GM12878 (cell line): ENCODE results near the gene BPIFA3. TPM values are rescaled to one million over a fixed set of nuclear protein-coding genes. Genes with fewer than 3 reads are reported as not detected.

Experiments
- ATAC-seq: fragments of 200-7000 bp; cut with Tn5 transposase; 3 replicates; pipeline ENCODE4 v1.9.1; 2020; ENCODE audit warnings: mild to moderate bottlenecking, moderate library complexity
- BruUV-seq: library from RNA; stranded (reverse); fragments of 400-500 nt; replicated peaks from 2 replicates; lab custom pipeline; 2021; lab: Mats Ljungman, UMichigan
- CTCF ChIA-PET: fragments of 300-600 bp; sonication (Branson Sonifier 250); formaldehyde crosslinking; extraction: SDS; loops from one replicate; lab custom pipeline; 2021; ENCODE audit warnings: inconsistent platforms; lab: Yijun Ruan, JAX
- POLR2A ChIA-PET: fragments of 350-600 bp; formaldehyde crosslinking; extraction: SDS; loops from one replicate; lab custom pipeline; 2021; ENCODE audit warnings: inconsistent platforms; lab: Charles Lee
- RAD21 ChIA-PET: fragments of 300-600 bp; sonication (Branson Sonifier 250); formaldehyde crosslinking; loops from one replicate; lab custom pipeline; 2023; ENCODE audit warnings: antibody characterized with exemption; ENCODE audit not compliant: unreplicated experiment; lab: Charles Lee
- SMC1A ChIA-PET: fragments of 300-600 bp; sonication (Branson Sonifier 250); formaldehyde crosslinking; loops from one replicate; lab custom pipeline; 2023; ENCODE audit not compliant: unreplicated experiment, uncharacterized antibody; lab: Charles Lee
- DNase-seq: peaks from one replicate; pipeline ENCODE4 v3.0.0-alpha.2; 2011; ENCODE audit warnings: low read depth, low spot score
- FAIRE-seq: peaks from 3 replicates; lab custom pipeline; 2011; peaks lifted over from hg19 to GRCh38; lab: Jason Lieb, UNC
- H2AFZ ChIP-seq: 2 replicates; pipeline ENCODE4 v1.6.0; 2011; ENCODE audit warnings: low read depth, low read length, control low read depth; ENCODE audit not compliant: control insufficient read depth
- H3K27ac ChIP-seq: 2 replicates; pipeline ENCODE4 v1.5.1; 2011; ENCODE audit warnings: control low read depth; ENCODE audit not compliant: control insufficient read depth, insufficient read depth
- H3K27me3 ChIP-seq, 2 experiments: replicated peaks in 1 of 2; 2 replicates each; pipeline versions ENCODE4 v1.6.0 to v1.6.1; 2011; ENCODE audit warnings: low read length in 1 of 2; ENCODE audit not compliant: control insufficient read depth in 2 of 2, insufficient read depth in 2 of 2
- H3K36me3 ChIP-seq, 2 experiments: 2 replicates each; pipeline ENCODE4 v1.5.1; 2011; ENCODE audit warnings: low read length in 1 of 2; ENCODE audit not compliant: control insufficient read depth in 2 of 2, insufficient read depth in 2 of 2
- H3K4me1 ChIP-seq: 2 replicates; pipeline ENCODE4 v1.6.1; 2011; ENCODE audit warnings: mild to moderate bottlenecking, low read length, moderate library complexity, mixed read lengths; ENCODE audit not compliant: control insufficient read depth, insufficient read depth
- H3K4me2 ChIP-seq: 2 replicates; pipeline ENCODE4 v1.6.0; 2011; ENCODE audit warnings: control low read depth; ENCODE audit not compliant: control insufficient read depth, insufficient read depth
- H3K4me3 ChIP-seq: fragments of 200-600 bp; sonication (generic); 2 replicates; pipeline ENCODE4 v1.5.1; 2016
- H3K79me2 ChIP-seq: 2 replicates; pipeline ENCODE4 v1.6.0; 2011; ENCODE audit warnings: low read length; ENCODE audit not compliant: control insufficient read depth, insufficient read depth
- H3K9ac ChIP-seq: 2 replicates; pipeline ENCODE4 v1.8.0; 2011; ENCODE audit warnings: low read length, control low read depth, mixed read lengths; ENCODE audit not compliant: control insufficient read depth, insufficient read depth
- H3K9me3 ChIP-seq: replicated peaks from 3 replicates; pipeline ENCODE4 v1.5.1; 2011; ENCODE audit warnings: mild to moderate bottlenecking, low read length; ENCODE audit not compliant: control insufficient read depth, insufficient read depth
- H4K20me1 ChIP-seq: 2 replicates; pipeline ENCODE4 v1.6.0; 2011; ENCODE audit not compliant: control insufficient read depth, insufficient read depth
- CEBPB ChIP-seq, 2 experiments: fragments of 150-350 bp in 1 of 2; IDR thresholded peaks; 2 replicates each; pipeline ENCODE4 v1.6.1; 2012 to 2014; ENCODE audit warnings: low read depth in 2 of 2, low read length in 2 of 2, borderline replicate concordance in 1 of 2, inconsistent platforms in 1 of 2
- FOS ChIP-seq: IDR thresholded peaks from 3 replicates; pipeline ENCODE4 v1.6.1; 2011; ENCODE audit warnings: borderline replicate concordance; ENCODE audit not compliant: insufficient read length; ENCODE audit errors: extremely low read depth
- GABPA ChIP-seq: IDR thresholded peaks from 2 replicates; pipeline ENCODE4 v1.6.1; 2014; ENCODE audit warnings: antibody characterized with exemption, low read depth, mild to moderate bottlenecking, inconsistent platforms
- HDGF ChIP-seq: fragments of 450-650 bp; IDR thresholded peaks from 2 replicates; pipeline ENCODE4 v1.6.1; 2016; ENCODE audit warnings: antibody characterized with exemption
- NBN ChIP-seq: fragments of 450-650 bp; IDR thresholded peaks from 2 replicates; pipeline ENCODE4 v1.6.1; 2016
- NKRF ChIP-seq: fragments of 450-650 bp; conservative IDR thresholded peaks from 2 replicates; pipeline ENCODE4 v1.6.1; 2017; ENCODE audit warnings: mild to moderate bottlenecking, moderate library complexity
- SKIL ChIP-seq: fragments of 450-650 bp; IDR thresholded peaks from 2 replicates; pipeline ENCODE4 v1.6.1; 2017; ENCODE audit warnings: mild to moderate bottlenecking, low read depth, inconsistent platforms; ENCODE audit not compliant: poor library complexity, severe bottlenecking
- SMAD5 ChIP-seq: IDR thresholded peaks from 2 replicates; pipeline ENCODE4 v1.6.1; 2016; ENCODE audit warnings: antibody characterized with exemption, low read depth
- SUZ12 ChIP-seq: fragments of 200-600 bp; sonication (generic); IDR thresholded peaks from one replicate; pipeline ENCODE4 v1.6.1; 2018; ENCODE audit warnings: antibody characterized with exemption, mild to moderate bottlenecking; ENCODE audit not compliant: unreplicated experiment
- USF1 ChIP-seq: IDR thresholded peaks from 2 replicates; pipeline ENCODE4 v1.6.1; 2011; ENCODE audit warnings: borderline replicate concordance, low read depth, mild to moderate bottlenecking, moderate library complexity, mixed read lengths, low read length; ENCODE audit not compliant: insufficient read depth; ENCODE audit errors: extremely low read length
- ZNF622 ChIP-seq: fragments of 450-650 bp; IDR thresholded peaks from 2 replicates; pipeline ENCODE4 v1.6.1; 2017; ENCODE audit warnings: mild to moderate bottlenecking, inconsistent platforms
- WGBS: methylation state at CpG from one replicate; pipeline ENCODE4 v1.1.6; 2016; ENCODE audit warnings: low lambda C conversion rate; ENCODE audit not compliant: insufficient replicate concordance, insufficient coverage; ENCODE audit errors: missing lambda C conversion rate; 5-methylcytosine and 5-hydroxymethylcytosine counted together
- in situ Hi-C: fragments of 300-500 bp; cut with MboI; formaldehyde crosslinking; loops from 9 replicates; pipeline ENCODE4 v1.14.3; 2018; ENCODE audit warnings: mixed read lengths
- intact Hi-C: fragments of 100-400 bp; cut with micrococcal nuclease; formaldehyde crosslinking; loops from one replicate; pipeline ENCODE4 v1.14.2; 2022; ENCODE audit not compliant: unreplicated experiment
- polyA plus RNA-seq, 11 experiments: library from polyadenylated mRNA; depleted of rRNA in 4 of 11; unstranded in 6 of 11; stranded (reverse) in 5 of 11; fragments of >200 nt; fragmentation: Nextera tagmentation in 4 of 11; fragmentation: Illumina TruSeq in 1 of 11; extraction: Ambion mirVana in 4 of 11; extraction: Trizol in 1 of 11; gene quantifications; 1 replicate in 1 of 11; 2 replicates in 10 of 11; pipeline versions ENCODE4 v1.2.1 to v1.2.3, GENCODE V29; 2011 to 2016; ENCODE audit warnings: inconsistent platforms in 2 of 11, missing spikeins in 2 of 11, low read depth in 1 of 11
- total RNA-seq, 4 experiments: library from RNA; depleted of rRNA in 3 of 4; stranded (reverse); fragments of >200 nt in 3 of 4; fragmentation: Illumina TruSeq in 1 of 4; extraction: Trizol in 1 of 4; gene quantifications; 2 replicates each; pipeline versions ENCODE4 v1.2.1 to v1.2.3, GENCODE V29; 2013 to 2021

BPIFA3 gene
- total and polyA plus RNA-seq, 10 of the 15 experiments (the other 5 are each of a cell fraction or from before 2014, with no cell fraction given): not detected

- H3K9me3 ChIP-seq: no peaks in the 10 kb centered on the region; the same call in 2 of the 3 replicates
- no peak overlapping the region for H2AFZ ChIP-seq
- H3K9ac ChIP-seq: no peak overlapping the region
- no peak for ATAC-seq
- ChIA-PET POLR2A (no interaction called here), RAD21 (no interaction called here), CTCF (interaction anchor here (0.6 kb wide), 1 partner anchor 89 kb away, joined by 3 read pairs; no protein-coding TSS in a partner anchor), SMC1A (interaction anchor here (0.5 kb wide), 1 partner anchor 460 kb away, joined by 3 read pairs; no protein-coding TSS in a partner anchor)
- no peaks in the 10 kb centered on the region for H3K36me3 ChIP-seq
- no peak for TF ChIP-seq ZNF622
- TF ChIP-seq SMAD5: no peak
- no peak for TF ChIP-seq CEBPB (IDR thresholded peaks at IDR 0.05; ENCODE audit: borderline replicate concordance in 1 of 2, low read depth in 2 of 2, low read length in 2 of 2)
- no peak for TF ChIP-seq FOS
- TF ChIP-seq GABPA: no peak
- TF ChIP-seq HDGF: no peak
- TF ChIP-seq NKRF: no peak
- no peak for TF ChIP-seq USF1
- no peak for TF ChIP-seq NBN
- no peak for TF ChIP-seq SUZ12
- no peak for TF ChIP-seq SKIL
- in situ Hi-C loops: no loop called here
- intact Hi-C loops: no loop called here
- no peaks in the 10 kb centered on the region for H3K4me1 ChIP-seq
- DNase-seq: no peak
- no peak overlapping the region for H3K27ac ChIP-seq
- no peak overlapping the region for H3K4me2 ChIP-seq
- no peaks in the 10 kb centered on the region for H3K79me2 ChIP-seq
- BruUV-seq: no TSS peak
- 26% methylated on average over 9 of the region's 9 CpGs for WGBS
- H3K27me3 ChIP-seq: no peaks in the 10 kb centered on the region
- no peaks in the 10 kb centered on the region for H4K20me1 ChIP-seq
- FAIRE-seq: no peak
- H3K4me3 ChIP-seq: no peak overlapping the region
Observed at GRCh38 chr20:33188421-33188820, 28.7 kb upstream of the BPIFA3 start.
